Right forelimb (tissue), 1 donor: Measurements from ENCODE around the gene CLIC5.

ENCODE experiments used
- DNase-seq: peaks from one replicate; pipeline ENCODE4 v3.0.0-alpha.2; 2018

Gene CLIC5

DNA sequence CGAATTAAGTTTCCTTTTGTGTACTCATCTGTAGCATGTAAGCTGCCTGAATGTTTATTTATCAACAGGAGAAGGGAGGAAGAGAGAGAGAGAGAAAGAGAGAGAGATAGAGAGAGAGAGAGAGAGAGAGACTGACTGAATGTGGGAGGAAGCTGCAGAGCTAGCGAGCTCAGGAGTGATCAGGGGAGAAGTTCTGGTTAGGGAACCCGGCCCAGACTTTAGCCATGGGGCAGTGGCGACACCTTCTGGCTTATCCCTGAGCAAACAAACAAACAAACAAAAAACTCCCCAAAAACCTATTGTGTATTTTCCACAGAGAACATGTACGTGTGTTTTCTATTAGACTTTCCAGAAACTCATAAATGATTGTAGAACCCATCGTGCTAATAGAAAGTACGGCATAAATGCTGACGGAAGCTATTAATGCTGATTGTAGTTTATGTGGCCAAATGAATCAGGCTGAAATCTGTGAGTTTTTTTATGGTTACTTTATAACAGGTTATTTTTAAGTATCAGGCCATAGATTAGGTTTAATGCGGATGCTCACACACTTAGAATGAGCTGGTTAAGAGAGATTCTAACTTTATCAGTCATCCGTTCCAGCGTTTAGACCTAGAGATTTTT lies 92.8 kb downstream of the CLIC5 start:
- DNase-seq, result peak; percentile 85

GRCh38 chr6:45921691-45922281 lies 93.9 kb downstream of the CLIC5 start:
- no peak for DNase-seq

DNA sequence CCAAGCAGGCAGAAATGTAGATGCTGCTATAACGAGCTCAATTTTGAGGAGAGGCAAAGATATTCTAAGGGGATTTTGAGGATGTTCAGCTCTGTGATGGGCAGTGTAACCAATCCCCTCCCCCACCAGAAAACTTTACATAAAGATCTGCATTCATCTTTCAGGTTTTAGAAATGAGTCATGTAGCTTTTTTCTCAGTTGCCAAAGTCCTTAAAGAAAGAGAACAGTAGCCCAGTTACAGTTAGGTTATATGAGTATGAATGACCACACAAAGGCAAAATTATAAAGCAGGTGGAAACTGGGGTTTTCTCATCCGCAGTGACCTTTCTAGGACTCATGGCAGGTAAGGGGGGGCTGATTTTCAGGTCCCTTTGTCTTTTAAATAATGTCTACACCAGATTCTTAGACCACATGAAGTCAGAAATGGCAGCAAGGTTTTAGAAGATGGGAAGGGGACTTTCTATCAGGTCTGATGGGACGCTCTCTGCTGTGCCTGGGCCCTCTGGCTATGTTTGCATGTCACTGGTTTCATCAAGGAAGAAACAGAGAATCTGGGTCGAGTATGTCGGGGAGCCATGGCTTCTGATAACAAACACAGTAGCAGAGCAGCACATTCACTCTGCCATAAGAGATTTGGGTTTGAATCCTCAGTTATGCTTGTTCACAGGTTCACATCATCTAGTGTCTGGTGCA lies 94.7 kb downstream of the CLIC5 start:
- no peak for DNase-seq

DNA sequence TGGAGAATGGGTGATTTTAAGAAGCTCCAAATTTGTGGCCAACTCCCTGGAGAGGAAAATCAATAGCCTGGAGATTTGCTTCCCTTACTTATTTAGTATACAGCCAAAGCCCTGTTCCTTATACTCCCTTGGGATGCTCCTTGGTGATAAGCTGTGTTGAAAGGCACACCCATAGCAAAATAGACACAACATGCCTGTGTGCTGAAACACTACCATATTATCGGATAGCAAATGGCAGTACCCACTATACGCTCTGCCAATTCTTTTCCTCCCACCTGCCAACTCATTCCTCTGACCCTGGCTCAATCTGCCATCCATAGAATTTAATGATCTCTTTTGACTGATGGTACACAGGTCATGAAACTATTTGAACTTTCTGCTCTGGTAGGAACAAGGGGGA lies 98.2 kb downstream of the CLIC5 start:
- DNase-seq, result no peak

GRCh38 chr6:45916692-45917091 lies 99.0 kb downstream of the CLIC5 start:
- no peak for DNase-seq

DNA sequence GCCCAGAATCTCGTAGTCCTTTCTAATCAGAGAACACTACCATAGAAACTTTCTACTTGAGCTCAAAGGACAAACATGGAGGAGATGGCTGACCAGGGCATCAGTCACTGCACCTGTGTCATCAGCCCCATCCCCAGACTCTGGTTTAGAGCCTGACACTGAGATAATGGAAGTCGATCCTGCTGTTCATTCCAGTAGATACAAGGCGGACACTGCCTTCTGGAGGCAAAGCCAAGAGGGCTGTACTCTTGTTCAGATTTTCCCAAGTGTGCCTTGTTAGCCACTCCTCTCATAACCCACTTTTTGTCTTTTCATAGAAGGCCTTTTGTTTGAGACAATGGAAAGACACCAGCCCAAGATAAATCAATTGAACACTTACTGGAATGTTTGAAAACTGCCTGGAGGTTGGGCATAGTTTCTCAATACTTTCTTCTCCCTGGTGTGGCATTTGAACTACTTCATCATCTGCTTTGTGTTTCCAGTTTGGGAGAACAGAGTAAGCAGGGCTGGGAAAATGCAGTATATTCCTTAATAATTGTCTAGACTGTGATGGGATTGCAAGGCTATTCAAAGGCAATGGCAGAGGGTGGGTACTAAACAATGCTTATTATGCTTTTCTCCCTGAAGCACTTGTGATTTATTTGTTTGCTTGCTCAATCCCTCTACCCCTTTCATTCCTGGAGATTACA lies 99.7 kb downstream of the CLIC5 start:
- DNase-seq, result no peak

DNA sequence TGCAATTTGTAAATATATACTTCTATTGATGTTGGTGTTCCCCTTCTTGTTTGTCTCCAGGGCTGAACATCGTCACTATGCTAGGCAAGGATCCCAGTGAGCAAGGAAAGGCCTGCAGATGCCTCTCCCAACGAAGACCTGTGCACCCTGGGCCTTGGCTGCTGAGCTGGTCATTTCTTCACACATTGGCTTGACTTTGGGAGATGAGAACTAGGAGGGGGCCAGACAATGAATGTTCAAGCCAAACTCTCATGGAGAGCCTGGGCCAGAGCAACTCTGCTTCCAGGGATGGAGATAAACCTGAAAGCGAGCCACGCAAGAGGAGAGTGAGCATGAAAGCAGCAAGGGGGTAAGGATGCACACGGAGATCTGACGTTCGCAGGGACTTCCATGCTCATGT lies 104.0 kb downstream of the CLIC5 start:
- DNase-seq, result no peak

- DNase-seq, result no peak
Measured at GRCh38 chr6:45903959-45904358, 111.7 kb downstream of the CLIC5 start.

GRCh38 chr6:45902984-45903383 lies 112.7 kb downstream of the CLIC5 start:
- no peak for DNase-seq

DNA sequence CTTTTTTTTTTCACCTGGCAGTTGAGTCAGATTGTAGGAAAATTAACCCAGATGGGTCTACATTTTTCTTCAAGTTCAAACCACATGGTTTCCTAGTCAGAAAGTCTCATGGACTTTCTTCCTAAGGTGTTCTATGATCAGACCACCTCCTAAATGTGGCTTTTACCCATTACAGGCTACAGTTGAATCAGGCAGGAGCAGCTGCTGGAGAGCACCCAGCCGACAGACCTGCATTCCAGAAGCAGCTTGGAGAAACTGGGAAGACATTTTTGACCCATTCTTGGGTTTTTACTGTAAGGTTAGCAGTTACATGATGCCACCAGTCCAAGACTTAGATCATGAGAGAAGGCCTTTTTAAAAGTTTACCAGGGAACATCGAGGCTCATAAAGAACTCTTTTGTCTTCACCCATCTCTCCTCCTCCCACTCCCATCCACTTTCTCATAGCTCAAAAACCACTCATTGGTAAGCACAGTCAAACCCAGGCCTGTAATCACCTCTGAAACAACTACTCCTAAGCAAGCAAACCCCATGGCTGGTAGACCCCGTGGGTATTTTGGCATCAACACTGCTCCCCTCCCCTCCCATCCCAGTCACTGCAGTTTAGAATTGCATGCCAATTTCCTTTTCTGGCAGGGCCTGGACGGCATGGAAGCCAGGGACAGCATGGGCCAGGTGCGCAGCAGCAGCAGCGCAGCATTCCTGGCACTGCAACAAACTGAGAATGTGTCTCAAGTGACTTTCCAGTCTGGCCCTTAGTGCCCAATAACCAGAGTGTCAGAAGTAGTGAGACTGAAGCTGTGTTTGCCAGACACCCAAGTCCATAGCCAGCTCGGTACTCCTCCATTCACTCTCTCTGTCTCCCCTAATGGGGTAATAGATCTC lies 113.7 kb downstream of the CLIC5 start:
- no peak for DNase-seq

DNA sequence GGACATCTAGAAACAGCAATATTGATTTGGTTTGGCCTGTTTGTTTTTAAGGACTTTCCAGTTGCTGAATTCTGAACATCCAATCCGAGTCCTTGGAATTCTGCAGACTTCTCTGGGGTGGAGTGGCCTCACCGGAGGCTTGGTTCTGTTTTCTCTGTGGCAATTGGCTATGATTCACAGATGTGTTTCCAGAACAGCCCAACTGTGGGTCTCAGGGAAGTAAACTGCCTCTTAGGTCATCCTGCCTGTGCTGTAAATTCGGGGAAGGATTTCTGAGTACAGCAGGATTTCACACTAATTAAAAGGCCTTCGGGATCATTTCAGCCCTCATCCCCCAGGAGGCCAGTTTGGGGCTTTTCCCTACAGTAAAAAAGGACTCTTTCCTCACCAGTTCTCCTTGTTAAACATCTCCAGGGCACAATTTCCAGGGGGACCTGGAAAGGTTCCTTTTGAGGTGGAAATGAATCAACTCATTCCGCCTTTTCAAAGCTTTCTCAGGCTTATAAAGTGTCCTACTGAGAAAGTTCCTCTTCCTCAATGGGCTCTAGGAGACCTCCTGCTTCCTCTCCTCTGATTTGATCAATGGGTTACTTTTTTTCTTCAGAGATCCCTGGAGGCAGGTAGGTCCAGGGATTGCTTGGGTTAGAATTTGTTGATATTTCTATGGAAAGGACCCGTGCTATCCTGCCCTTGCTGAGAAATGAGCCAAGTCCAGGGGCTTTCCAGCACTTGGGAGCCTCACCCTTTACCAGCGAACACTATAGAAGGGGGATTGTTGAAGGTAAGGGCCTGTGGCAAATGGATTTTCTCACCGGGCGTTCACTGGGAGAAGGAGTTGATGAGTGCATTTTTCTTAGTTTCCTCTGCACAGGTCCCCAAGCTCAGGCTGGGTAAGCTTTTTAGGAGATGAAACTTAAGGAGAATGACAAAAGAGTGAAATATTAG lies 114.6 kb downstream of the CLIC5 start:
- DNase-seq, result no peak

DNA sequence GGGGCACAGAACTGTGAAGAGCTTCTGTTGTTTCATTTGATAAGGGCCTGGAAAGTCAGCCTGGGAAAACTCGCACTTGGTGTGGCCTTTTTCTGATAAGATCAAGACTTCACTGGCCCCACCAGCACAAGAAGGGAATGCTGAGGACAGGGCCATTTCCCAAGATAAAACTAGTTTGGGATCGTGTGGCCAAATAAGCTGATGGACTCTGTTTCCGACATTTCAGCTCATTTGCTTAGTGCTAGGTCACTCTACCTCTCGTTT lies 116.0 kb downstream of the CLIC5 start:
- no peak for DNase-seq

GRCh38 chr6:45898941-45899682 lies 116.5 kb downstream of the CLIC5 start:
- DNase-seq, result no peak

DNA sequence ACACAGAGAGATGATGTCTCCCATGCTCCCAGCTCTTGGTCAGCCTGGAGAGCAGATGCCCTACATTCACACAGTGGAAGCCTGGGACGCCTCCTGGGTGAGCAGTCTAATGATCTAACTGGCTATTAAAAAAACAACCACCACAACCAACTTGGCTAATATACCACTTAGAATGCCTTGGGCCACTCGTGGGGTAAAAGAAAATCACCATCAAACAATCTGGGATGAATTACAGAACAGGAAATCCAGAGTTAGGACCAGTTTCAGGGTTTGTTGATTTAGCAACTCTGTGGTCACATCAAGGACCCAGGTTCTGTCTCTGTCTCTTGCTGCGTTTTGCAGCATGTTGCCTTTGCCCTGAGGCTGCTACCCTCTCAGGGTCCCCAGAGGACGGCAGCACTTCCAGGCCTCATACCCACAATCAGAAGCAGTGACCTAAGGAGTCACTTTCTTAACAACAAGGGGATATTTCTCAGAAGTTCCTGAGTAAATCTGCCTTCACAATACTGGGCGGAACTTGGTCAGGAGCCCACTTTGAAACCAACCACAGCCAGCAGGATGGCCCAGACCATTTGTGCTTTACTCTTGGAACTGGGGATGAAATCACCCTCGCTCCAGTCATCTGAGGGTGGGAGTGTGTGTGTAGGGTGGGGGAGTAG lies 118.7 kb downstream of the CLIC5 start:
- no peak for DNase-seq

GRCh38 chr6:45895569-45895968 lies 120.1 kb downstream of the CLIC5 start:
- DNase-seq, result no peak

- DNase-seq, result no peak
Measured at GRCh38 chr6:45892696-45893245, 122.9 kb downstream of the CLIC5 start.

DNA sequence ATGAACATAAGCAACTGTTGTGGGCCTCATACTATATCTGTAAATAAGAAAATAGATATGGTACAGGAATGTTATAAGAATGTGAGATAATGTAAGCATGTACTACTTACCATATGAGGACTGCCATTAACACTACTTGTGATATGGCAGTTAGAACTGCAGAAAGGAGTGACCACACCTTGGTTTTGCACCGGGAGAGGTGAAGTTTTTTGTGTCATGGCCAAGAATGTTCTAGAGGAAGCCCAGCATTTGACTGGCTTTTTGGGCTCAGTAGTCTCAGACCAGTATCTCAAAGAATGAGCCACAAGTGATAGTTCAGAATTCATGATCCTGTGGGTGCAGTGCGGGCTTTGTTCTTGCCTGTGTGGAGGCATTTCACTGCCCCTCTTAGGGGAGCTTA lies 123.5 kb downstream of the CLIC5 start:
- DNase-seq, result no peak

GRCh38 chr6:45886776-45887175 lies 128.9 kb downstream of the CLIC5 start:
- no peak for DNase-seq

DNA sequence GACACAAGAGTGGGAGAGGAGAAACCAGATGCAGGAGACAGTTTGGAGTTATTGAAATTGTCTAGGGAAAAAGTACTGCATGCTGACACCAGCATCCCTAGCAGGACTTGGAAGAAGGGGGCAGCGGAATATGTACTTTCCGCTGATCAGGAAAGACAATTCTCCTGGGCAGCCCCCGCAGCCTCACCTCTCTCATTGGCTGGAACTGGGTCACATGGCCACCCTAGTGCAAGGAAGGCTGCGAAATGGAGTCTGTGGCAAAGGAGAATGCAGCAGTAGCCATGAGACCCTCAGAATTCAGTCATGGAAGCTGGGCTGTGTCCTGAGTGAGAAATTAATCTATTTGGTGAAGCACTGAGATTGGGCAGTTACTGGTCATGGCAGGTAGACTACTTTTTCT lies 131.3 kb downstream of the CLIC5 start:
- DNase-seq, result no peak

- DNase-seq, result no peak
Measured at GRCh38 chr6:45882671-45883070, 133.0 kb downstream of the CLIC5 start.
